Bone marrow (tissue), 2 donors: Measurements from ENCODE around the gene HDAC1.

Experiments
- DNase-seq, 2 donors: peaks; one replicate each; lab custom pipeline; 2025; lab: John Stamatoyannopoulos, UW

Gene HDAC1

DNA sequence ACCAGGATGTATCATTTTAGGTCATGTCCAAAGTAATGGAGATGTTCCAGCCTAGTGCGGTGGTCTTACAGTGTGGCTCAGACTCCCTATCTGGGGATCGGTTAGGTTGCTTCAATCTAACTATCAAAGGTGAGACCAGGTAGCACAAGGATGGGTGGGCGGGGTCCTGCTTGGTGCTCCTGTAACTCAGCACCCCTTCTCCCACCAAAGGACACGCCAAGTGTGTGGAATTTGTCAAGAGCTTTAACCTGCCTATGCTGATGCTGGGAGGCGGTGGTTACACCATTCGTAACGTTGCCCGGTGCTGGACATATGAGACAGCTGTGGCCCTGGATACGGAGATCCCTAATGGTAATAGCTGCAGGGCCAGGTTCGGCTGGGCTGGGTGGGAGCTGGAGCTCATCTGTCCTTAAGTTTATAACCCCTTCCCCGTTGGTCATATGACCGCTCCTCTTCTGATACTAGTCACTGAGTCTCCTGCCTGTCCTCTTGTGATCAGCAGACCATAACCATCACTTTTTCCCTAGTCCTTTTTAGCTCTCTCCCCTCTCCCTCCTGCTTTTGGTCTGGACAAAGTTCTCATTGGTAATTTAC is 38.8 kb downstream of the HDAC1 start:
- DNase-seq, result no peak

DNA sequence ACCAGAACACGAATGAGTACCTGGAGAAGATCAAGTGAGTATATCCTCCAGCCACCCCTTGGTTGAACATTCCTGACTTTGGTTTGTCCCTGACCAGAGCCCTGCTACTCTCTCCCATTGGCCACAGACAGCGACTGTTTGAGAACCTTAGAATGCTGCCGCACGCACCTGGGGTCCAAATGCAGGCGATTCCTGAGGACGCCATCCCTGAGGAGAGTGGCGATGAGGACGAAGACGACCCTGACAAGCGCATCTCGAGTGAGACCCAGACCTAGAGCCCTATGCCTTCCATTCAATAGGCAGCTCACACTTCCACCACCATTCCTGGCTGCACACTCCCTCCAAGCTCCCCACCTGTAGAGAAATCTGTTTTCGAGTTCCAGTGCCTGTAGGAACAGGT is 39.7 kb downstream of the HDAC1 start:
- DNase-seq, result no peak

DNA sequence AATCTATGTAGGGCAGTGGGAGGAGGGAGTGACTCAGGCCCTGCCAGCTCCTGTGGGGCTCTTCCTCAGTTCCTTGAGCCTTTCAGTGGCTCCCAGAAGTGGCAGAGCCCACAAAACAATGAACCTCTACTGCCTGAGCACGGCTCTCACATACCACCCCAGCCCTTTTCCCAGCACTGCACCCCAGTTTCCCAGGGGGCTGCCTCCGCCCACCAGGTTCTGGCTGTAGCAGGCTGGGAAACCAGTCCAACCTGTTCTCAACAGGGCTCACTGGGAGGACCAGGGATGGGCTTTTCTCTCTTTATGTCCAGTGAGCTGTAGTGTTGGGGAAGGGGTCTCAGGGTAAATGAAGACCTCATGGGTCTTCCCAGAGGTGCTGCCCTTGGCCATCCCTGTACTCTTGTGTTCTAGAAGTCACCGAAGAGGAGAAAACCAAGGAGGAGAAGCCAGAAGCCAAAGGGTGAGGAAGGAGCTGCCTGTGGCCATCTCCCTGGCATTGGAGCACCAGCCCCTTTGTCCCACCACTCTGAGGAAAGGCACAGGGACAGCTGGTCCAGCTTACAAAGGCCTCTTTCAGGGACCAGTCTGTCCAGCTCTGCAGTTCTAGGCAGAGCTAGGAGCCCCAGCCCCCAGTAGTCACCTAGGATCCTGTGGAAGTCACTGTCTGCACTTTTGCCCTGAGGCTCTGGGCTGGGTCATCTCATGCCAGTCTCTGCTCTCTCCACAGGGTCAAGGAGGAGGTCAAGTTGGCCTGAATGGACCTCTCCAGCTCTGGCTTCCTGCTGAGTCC is 40.6 kb downstream of the HDAC1 start:
- no peak for DNase-seq

DNA sequence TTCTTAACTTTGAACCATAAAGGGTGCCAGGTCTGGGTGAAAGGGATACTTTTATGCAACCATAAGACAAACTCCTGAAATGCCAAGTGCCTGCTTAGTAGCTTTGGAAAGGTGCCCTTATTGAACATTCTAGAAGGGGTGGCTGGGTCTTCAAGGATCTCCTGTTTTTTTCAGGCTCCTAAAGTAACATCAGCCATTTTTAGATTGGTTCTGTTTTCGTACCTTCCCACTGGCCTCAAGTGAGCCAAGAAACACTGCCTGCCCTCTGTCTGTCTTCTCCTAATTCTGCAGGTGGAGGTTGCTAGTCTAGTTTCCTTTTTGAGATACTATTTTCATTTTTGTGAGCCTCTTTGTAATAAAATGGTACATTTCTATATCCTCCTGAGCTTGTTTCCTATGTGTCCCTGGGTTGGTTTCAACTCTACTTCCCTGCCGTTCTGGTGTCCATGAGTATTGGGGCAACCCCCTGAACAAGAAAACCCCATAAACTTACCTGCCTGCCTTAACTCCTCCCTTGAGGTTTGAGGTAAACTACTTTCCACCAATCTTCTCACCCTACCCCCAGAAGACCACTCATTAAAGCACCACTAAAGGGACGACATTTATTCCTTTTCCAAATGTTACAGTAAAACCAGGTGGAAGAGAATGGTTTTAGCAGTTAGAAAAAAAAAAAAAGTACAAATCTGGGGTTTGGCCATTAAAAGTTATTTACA is 41.5 kb downstream of the HDAC1 start:
- no peak for DNase-seq

DNA sequence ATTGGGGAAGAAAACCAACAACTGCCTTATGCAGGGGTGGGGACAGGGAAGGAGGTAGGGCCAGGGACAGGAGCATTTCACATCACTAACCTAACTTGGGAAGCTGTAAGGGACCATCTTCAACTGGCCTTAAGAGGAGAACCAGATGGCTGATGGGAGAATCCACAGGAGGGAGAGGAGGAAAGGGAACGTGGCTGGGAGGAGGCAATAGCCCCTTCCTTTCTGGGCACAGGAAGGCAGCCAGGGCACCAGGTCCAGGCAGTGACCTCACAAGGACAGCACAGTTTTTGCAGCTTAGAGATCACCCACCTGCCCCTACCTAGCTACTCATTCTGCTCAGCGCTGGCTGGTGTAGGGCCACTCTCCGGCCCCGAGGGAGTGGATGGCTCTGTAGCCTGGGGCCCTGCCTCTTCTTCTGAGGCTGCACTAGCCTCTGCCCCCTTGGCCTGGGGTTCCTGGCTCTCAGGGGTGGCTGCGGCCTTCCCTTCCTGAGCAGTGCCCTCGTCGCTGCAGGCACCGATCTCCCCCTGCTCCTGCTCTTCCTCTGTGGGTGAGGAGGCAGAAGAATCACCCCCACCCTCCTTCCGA is 42.5 kb downstream of the HDAC1 start:
- DNase-seq, result no peak

DNA sequence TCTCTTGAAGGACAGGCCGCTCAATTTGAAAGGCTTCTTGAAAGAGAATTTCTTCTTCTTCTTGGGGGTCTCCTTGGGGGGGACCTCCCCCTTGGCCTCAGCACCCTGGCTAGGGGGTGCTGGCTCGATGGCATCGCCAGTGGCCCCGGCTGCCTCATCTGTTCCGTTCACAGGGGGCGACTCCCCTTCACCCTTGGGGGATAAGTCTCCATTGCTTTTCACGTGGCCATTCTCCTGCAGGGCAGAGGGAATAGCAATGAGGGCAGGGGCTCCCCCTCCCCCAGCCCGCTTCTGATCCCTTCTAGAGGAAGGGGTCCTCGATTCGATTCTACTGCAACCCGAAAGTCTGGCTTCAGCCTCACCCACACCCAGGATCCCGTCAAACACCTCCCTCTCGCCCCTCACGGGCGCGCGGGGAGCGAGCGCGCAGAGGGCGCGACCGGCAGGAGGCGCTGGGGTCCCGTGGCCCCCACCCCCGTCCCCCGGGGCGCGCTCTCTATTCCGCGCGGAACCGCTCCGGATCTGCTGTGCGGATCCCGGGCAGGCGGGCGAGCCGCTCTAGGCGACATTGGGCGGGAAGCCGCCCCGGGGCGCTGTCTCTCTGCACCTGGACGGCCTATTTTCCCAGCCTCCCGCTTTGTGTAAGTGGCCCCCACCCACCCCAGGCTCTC is 43.1 kb downstream of the HDAC1 start:
- DNase-seq, result peak in 1 of 2 donors; percentile 31

DNA sequence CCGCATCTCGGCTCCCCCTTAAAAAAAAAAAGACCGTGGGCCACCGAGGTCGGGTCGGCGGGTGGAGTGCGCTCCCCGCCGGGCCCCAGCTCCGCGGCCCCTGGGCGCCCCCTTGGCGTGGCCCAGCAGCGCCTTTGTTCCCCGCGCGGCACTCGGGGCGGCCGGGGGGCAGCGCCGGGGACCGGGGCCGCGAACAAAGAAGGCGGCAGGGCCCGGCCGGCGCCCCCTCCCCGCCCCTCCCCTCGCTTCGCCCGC is 43.6 kb downstream of the HDAC1 start:
- no peak for DNase-seq

DNA sequence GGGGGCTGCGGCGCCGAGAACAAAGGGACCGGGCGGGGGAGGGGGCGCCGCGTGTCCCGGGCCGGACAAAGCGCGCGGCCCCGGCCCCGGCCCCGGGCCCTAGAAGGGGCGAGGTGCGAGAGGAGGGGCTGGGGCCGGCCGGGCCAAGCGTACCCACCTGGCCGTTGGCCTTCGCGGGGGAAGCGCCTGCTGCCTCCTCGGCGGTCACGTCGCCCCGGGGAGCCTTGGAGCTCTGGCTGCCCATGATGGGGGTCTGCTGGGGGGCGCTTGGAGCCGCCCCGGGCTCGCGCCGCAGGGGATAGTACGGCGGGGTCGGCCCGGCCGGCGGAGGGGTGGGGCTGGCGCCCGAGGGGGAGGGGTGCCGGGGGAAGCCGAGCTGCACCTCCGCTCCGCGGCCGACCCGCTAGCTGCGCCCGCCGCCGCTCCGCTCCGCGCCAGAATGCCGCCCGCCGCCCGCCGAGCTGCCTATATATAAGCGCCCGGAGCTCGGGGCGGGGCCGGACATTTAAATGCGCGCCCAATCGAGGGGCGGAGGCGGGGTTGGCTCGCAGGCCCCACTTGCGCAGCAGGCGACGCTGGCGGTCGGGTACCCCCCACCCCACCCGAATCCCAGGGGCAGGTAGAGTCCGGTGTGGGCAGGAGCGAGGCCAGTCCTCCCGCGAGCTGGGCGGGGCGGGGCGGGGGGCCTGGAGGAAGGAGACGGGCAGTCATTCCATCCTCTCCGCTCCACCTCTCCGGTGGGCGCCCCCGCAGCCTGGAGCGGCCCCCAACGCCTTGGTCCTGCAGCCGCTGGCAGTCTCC is 44.1 kb downstream of the HDAC1 start, which contains the start of gene MARCKSL1:
Gene MARCKSL1, minus strand, starts transcription at position 444 of the 801 bp plus-strand sequence. Its CDS starts 200 bp downstream, at position 244.
- DNase-seq, result peak in 1 of 2 donors; percentile 67

DNA sequence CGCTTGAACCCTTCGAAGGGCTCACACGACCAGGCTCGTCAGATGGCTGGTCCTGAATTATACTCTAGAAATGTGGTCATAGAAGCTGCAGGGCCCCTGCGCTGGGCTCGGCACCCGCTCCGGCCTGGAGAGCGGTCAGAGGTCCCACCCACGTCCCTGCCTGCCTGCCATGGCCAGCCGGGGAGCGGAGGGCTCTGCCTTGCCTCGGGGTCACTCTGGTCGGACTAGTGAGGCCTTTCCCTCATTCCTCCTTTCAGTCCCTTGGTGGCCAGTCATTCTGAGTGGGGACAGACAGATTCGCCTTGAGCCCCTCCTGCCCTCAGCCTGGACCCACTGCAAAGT is 44.7 kb downstream of the HDAC1 start:
- no peak for DNase-seq

DNA sequence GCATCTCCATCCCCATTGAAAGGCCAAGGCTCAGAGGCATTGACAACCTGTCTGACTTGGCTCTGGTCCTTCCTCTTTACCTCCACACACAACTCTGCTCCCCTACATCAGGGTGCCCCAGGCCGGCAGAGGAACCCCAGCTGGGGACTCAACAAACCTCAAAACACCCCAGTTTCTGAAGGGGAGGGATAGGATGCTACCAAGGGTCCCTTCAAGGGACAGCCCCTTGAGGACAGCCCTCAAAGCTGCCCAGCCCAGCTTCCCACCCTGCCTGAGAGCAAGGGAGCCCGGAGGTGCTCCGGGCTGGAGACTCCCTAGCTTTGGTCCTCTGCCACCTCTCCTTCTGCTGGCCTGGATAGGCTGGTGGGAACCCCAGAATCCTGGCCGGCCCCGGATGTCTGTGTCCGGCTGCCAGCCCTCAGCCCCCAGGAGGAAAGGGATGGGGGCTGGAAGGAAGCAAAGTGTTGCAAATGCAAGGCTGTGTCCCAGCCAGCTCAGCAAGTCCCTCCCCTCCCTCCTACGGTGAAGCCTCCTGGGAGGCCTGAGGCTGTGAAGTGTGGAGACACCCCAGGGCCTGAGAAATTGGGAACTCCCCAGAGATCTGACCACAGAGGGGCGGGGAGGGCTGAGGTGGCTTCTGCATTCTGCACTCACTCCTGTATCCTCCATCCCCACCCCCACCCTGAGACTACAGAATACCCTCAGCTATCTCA is 45.2 kb downstream of the HDAC1 start:
- DNase-seq, result peak; percentile 64 to 79

DNA sequence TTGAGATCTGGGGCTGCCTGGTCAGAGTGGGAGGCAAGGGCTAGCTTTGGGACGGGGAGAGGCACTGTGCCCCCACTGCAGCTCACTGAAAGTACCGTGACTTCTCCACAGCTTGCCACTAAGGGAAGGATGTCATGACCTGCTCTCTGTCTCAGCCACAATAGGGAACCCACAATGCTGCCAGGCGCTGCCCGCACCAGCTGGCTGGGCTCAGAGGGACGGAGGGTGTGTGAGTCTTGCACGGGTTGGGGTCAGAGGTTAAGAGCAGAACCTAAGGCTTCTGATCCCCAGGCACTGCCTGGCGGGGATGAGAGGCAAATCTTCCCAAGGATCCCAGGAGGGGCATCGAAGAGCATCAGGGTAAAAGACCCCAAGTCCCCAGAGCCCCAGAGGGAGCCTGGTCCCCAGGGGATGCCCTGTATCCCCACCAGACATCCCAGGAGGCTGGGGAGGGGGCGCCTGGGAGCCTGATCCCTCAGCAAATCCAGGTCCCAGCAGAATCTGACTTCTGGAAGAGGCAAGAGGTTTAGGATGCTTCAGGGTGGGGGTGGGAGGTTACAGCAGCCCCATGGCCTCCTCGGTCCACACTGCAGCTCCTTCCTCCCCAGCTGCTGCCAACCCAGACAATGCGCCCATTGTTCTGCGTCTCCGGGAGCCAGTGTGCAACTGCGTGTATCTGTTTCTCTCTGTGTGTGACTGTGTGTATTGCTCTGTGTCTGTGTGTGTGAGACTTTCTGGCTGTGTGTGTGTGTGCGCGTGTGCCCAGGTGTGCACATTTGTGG is 46.2 kb downstream of the HDAC1 start:
- peak; percentile 40 to 70 for DNase-seq

DNA sequence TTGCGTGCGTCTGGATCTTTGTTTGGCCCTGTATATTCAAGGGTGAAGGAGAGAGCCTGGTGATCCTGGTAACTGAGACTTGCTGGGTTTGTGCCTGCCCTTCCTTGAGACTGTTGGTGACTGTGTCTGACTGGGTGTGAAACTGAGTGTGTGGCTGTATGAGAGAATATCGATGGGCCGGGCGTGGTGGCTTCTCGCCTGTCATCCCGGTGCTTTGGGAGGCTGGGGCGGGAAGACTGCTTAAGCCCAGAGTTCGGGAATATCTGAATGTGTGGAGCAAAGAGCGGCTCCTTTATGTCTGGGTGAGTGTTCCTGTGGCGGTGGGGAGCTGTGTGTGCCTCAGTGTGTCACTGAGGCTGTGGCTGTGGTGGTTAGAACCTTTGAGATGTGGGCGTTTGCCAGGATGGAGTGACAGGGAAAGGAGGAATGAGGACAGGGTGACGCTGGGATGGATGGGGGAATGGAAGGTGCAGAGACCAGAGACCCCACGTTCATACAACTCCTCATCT is 46.8 kb downstream of the HDAC1 start:
- no peak for DNase-seq

DNA sequence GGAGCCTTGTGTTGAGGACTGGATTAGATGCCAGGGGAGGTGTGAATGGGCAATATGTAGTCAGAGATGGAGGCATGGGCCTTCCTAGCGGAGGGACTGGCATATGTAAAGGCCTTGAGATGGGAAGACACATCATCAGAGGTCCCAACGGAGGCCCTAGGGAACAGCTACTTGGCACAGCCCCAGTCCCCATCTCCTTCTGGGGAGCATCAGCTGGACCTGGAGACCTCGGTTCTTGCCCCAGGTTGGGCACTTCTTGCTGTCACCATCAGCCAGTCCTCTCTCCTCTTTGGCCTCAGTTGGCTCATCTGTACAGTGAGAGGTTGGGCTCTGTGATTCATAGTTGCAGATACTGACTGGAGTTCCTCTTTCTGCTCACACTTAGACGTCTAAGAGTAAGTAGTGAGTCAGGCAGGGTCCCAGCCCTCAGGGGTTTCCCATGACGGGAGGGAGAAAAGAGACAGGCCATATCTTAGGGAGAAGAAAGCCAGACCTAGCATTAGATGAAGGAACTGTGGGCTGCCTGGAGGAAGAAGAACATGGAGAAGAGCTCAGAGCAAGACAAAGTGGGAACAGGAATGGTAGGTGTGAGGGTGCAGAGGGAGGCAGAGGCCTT is 47.6 kb downstream of the HDAC1 start:
- DNase-seq, result peak; percentile 38 to 92

DNA sequence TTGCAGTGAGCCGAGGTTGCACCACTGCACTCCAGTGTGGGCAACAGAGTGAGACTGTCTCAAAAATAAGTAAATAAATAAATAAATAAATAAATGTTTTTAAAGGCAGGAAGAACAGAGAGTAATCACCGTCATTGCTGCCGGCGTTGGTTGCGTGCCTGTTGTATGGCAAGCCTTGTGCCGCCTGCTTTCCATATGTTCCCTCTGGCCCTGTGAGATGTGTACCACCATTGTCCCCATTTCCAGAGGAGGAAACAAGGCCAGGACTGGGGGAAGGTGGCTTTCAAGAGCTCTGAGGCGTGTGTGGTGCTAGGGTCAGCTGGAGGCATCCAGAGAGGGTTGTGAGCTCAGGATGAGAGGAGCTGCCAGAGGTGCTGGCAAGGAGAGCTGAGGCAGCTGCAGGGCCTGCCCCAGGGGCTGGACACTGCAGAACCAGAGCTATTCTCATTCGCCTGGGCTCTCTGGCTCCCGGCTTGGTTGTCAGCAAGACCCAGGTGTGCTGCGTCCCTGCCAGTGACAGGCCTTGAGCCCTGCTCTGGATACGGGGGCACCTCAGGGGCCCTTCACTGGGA is 49.4 kb downstream of the HDAC1 start:
- DNase-seq, result no peak

DNA sequence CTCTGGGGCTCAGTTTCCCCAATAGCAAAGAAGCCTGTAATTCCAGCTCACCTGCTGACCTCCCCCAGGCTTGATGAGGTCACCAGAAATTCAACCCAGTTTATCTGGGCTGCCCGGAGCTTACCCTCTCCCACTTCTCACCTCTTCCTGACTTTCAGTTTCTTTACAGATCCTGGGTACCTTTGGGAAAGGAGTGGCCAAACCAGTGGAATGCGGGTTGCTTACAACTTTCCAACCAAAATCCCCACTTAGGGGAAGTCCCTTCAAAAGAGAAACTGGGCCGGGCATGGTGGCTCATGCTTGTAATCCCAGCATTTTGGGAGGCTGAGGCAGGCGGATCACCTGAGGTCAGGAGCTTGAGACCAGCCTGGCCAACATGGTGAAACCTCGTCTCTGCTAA is 50.1 kb downstream of the HDAC1 start:
- no peak for DNase-seq

DNA sequence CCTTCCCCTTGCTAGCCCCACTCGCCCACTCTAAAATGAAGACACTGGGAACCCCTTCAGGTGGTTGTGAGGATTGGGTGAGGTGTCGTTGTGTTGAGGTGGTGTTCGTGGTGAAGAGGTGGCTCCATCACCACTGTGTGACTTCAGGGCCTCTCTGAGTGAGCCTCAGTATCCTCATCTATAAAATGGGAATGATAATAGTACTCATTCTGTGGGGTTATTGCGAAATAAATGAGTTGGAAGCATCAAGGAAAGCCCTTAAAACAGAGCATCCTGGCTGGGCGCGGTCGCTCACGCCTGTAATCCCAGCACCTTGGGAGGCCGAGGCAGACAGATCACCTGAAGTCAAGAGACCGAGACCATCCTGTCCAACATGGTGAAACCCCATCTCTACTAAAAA is 50.8 kb downstream of the HDAC1 start:
- no peak for DNase-seq

DNA sequence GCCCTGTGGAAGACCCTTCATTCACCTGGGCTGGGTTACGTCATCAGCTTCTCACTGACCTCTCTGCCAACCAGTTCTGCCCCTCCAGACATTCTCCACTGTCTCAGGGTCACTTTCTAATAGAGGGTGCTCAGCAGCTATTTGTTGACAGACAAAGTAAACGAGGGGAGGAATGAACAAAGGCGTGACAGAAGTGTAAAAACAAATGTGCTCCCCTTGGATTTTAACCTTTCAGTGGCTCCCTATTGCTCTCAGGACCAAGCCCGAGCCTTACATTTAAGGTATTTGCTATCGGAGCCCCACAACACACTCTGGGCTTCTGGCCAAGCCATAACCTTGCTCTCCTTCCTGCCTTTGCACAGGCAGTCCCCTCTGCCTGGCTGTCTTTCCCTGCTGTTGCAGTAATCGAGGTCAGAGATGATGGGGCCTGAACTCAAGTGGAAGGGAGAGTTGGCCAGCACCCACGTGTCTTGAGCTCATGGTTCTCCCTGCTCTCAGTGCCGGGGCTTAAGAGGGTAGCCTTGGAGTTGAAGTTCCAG is 53.5 kb downstream of the HDAC1 start:
- peak in 1 of 2 donors; percentile 56 for DNase-seq

DNA sequence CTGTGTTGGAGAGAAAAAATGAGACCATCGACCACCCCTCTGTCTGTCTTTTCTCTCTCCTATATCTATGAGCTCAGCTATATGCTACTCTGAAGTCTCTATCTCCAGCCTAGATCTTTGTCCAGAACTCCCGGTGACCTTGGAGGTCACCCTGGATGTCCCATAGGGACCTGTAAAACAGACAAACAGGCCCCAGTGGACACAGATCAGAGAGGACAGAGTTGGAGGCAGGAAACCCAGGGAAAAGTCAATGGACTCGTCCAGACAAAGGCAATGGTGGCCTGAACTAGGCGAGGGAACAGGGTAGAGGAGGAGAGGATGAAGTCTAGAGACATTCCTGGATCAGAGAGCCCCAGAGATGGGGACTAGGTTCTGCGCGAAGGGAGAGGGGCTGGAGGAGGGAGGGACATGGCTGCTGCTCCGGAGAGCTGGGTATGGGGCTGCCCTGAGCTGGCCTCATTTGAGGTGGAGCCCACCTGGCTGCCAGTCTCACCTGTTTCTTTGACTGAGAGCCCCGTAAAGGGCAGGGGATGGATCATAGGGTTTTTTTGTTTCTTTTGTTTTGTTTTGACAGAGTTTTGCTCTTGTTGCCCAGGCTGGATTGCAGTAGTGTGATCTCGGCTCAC is 54.8 kb downstream of the HDAC1 start:
- DNase-seq, result no peak
